HG03108 (cell line): Measurements from ENCODE around the gene LECT2.

Experiments
- ATAC-seq: cut with Tn5 transposase; IDR thresholded peaks from one replicate; pipeline ENCODE4 v1.9.1; 2021; ENCODE audit warnings: moderate library complexity; ENCODE audit not compliant: unreplicated experiment

LECT2 gene

DNA sequence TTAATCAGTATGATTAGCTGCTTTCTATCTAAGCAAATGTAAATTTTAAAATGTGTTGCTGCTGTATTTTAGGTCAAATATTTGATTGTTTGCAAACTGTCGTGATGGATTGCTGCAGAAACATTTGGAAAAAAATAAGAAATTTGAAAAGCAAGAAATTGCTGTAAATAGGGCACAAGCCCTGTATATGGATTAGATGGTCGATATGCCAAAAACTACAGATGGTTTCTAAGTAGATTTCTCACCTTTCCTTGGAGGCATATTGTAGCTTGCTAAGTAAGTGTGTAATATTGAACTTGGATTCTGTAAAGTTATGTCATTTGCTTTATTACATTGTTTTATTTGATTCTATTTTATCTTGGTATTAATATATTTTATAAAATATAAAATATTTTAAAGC, 13.1 kb downstream of the LECT2 start:
- no peak for ATAC-seq

- ATAC-seq, result no peak
These were observed 17.4 kb downstream of the LECT2 start for GRCh38 chr5:135937245-135937911.

GRCh38 chr5:135934939-135935338, 19.8 kb downstream of the LECT2 start:
- ATAC-seq, result no peak

- ATAC-seq, result no peak
These were observed 23.9 kb downstream of the LECT2 start for GRCh38 chr5:135930949-135931295.

- ATAC-seq, result no peak
These were observed 24.5 kb downstream of the LECT2 start for GRCh38 chr5:135930029-135930948.

- no peak for ATAC-seq
These were observed 33.4 kb downstream of the LECT2 start for GRCh38 chr5:135921388-135921787.

DNA sequence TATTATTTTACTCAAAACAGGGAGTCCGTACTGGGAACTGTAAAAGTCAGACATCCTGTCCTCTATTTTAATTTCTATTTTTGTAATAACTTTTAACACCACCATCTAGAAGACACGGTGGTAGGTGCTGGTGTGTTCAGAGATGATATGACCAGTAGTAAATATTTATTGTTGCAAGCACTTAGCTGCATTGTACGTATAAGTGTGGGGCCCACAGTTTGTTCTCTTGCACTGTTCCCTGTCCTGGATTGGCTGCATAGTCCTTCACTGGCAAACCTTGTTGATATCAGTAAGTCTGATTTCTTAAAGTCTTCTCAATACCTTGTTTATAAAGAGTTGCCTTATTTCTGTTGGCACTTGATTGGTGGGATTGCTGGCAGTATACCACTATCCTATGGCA, 34.6 kb downstream of the LECT2 start:
- ATAC-seq, result no peak

DNA sequence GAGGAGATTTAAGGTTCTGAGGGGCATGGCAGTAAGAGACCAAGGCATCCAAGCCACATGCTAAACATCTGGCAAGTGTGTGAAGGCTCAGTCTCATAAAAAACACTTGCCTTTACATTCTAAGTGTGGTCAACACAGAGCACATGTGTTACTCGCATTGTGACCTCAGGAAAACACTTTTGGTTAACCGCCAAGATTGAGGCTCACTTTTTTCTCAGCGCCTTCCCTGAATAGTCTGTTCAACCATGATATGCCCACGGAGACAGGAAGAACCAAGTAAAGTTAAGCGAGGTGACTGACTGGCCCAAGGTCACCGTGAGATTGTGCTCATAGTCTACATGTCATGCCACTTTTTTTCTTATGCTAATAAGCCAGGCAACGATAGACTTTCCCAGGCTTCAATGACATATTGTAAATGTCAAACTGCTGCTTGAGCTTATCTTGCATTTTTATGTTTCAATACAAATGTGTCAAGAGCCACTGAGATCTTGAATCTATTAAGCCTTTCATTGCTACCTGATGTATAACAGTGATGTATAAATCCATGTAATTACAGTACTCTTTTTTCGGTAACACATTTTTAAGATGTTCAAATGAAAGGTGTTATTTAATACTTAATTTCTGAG, 38.0 kb downstream of the LECT2 start:
- no peak for ATAC-seq

DNA sequence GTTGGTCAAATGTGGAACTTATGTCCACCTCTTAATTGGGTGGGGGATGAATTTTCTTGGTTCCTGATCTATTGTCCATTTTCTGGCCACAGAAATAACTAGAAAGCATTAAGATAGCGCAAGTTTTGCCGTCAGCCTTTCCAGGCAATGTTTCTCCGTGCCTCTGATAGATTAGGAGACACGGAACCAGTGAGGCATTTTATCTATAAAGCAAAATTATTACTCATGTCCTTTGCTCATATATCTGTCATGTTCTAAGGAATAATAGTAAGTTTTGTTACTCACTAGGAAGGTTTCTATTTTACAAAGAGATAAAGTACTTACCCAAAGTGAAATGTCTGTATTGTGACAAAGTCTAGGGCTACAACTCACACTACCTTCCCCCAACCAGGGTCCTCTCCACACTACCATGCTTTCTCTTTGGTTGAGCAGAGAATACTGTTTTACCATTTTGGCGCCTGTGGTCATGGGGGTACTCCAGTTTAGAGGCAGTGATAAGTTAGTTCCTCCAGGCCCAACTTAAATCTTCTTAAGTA, 39.2 kb downstream of the LECT2 start:
- ATAC-seq, result no peak

DNA sequence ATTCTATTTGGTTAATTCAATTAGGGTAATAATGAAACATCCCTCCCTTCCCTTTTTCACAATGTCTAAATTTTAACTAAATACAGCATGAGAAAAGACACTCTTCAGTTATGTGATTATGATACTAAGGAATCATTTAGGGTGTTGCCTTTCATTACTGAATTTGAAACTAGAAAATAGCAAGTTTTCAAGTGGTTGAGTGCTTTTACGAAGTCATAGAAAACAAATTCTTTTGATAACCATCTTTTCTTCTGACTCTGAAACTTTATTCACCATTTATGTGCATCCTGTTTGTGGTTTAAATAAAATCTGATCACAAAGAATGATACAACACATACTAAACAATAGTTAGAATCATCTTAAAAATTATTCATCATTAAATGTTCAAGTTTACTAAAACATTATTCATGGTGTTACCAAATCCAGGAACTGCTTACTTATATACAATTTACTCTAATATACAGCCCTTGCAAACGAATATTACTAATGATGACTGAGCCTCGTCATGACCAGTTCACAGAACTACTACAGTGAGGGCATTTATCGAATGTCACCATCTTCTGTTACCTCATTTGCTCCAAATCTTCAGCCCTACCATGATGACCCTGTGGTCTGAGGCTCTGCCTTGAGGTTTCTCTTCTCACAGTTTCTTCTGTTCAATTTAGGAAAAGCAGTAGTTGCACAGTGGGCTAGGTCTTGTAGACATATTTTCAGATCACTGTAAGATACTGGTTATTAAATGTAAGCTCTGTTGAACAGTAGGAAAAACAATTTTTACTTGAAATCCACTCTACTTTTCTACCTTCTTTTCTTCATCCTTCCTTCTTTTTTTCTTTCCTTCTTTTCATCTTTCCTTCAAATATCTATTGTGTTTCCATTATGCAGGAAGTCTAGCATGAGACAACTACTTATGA, 40.8 kb downstream of the LECT2 start:
- ATAC-seq, result no peak

- no peak for ATAC-seq
These were observed 49.6 kb downstream of the LECT2 start for GRCh38 chr5:135905144-135905543.

DNA sequence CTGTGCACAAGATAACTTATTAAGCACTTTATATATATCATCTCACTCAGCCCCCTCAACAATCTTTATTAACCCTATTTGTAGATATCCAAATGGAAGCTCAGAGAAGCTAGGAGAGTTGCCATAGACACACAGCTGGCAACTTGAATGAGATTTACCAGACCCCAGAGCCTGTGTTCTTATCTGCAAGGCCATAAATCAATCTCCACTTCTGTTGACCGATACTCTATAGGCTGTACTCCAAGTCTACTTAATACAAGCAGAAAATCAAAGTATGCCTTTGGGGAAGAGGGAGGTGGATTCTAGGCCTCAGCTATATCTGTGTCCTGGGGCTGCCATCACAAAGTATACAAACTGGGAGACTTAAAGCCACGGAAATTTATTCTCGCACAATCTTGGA, 53.1 kb downstream of the LECT2 start:
- ATAC-seq, result no peak

GRCh38 chr5:135900276-135900675, 54.5 kb downstream of the LECT2 start:
- no peak for ATAC-seq

- no peak for ATAC-seq
These were observed 56.1 kb downstream of the LECT2 start for GRCh38 chr5:135898651-135899050.
